GM12892 (cell line): ENCODE measurements around the gene PARG.
"Not testable (repeated sequence)": the region's sequence is repeated elsewhere in the genome, so short reads cannot be mapped to it uniquely, and the experiment has no call there.

Experiments
- POLR2A ChIP-seq: IDR thresholded peaks from 2 replicates; pipeline ENCODE4 v1.6.1; 2011; ENCODE audit warnings: low read depth, low read length, control low read depth
- POLR2AphosphoS5 ChIP-seq: IDR thresholded peaks from 2 replicates; pipeline ENCODE4 v1.6.1; 2011; ENCODE audit warnings: low read depth, low read length, control low read depth
- TAF1 ChIP-seq: IDR thresholded peaks from 2 replicates; pipeline ENCODE4 v1.6.1; 2011; ENCODE audit warnings: low read depth, mild to moderate bottlenecking, control low read depth, low read length, borderline replicate concordance

DNA sequence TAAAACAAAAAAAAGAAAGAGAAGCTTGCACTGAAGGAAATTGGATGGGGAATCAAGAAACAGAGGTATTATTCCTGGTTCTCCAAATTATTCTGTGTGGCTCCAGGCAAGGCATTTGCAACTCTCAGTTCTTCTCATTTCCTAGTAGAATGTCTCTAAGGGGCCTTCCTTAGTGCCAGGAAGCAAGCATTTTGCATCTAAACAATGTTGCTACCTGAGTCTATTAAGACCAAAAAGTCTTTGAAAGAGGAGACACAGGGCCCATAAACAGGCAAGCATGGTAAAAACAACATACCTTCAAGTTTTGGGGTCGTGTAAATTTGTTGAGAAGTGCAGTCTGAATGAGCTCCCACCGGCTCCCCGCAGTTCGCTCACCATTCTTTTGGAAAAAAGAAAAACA is 19.8 kb downstream of the PARG start:
- not testable (repeated sequence) for TF ChIP-seq POLR2AphosphoS5, POLR2A, TAF1
